Raji (cell line): ENCODE measurements around the gene TEX13A.

ENCODE experiments used
- POLR2A ChIP-seq: IDR thresholded peaks from 2 replicates; pipeline ENCODE4 v1.6.1; 2011; ENCODE audit warnings: low read depth, low read length, control low read depth; ENCODE audit not compliant: insufficient read depth

Gene TEX13A

DNA sequence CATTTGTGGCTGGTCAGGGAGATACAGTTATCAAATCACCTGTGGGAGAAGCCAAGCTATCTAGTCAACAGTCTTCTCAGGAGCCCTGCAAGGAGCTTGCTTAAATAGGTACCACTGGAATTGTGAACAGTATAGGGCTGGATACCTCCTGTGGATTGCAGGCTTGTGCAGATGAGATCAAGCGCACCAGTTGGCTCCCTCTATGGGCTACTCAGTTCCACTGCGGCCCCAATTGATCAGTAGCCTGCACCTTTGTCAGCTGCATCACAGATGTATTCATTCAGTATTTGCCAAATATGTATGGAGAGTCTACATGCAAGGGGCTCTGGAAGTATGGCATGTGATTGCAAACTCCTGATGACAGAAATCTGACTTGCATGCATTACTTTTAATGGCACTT, 28.6 kb downstream of the TEX13A start:
- TF ChIP-seq POLR2A, result no peak

DNA sequence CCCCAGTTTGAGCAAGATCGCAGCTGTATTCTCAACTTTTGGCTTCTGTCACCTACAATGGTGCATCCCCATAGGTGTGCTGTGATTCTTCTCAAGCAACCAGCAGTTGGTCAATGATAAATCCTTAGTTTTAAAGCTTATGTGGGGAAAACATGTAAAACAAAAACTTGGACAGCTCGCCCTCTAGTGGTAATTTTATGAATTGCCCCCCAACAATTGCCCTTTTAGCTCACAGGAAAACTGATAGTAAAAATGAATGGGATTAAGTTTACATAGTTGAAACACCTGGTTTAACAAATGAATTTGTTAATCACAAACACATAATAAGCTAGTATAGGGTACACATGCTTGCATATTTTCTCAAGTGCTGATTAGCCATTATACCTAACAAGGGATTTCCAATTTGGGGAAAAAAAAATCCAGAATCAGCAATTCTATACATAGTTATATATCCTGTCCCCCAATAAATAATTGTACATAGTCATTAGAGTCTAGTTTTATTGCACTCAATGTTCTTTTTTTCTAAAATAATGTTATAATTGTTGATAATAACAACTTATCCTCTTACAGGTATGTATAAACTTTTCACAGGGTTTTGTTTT, 30.1 kb downstream of the TEX13A start:
- no peak for TF ChIP-seq POLR2A

DNA sequence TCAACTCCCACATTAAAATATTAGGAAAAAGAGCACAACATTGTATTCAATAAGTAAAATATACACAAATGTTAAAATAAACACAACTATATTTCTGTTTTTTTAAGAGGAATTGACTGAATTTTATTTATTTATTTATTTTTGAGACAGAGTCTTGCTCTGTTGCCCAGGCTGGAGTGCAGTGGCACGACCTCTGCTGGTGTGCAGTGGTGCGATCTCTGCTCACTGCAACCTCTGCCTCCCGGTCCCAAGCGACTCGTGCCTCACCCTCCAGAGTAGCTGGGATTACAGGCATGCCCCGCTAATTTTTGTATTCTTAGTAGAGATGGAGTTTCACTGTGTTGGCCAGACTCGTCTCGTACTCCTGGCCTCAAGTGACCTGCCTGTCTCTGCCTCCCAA, 31.4 kb downstream of the TEX13A start:
- no peak for TF ChIP-seq POLR2A

GRCh38 chrX:105179644-105180043, 40.9 kb downstream of the TEX13A start:
- no peak for TF ChIP-seq POLR2A

- no peak for TF ChIP-seq POLR2A
These were observed 47.4 kb downstream of the TEX13A start for GRCh38 chrX:105173071-105173470.
